Mesenchymal stem cell (in vitro differentiated cells and primary cell): ENCODE data around the gene USP47.

Experiments used
- DNase-seq: peaks from one replicate; pipeline ENCODE4 v3.0.0-alpha.2; 2013
- H2AFZ ChIP-seq: one replicate; pipeline ENCODE4 v1.6.1; 2013; ENCODE audit warnings: low read depth, mild to moderate bottlenecking, control low read depth, inconsistent platforms, low read length, moderate library complexity
- H2AK5ac ChIP-seq: 2 replicates; pipeline ENCODE4 v1.6.1; 2013; ENCODE audit warnings: low read length, moderate library complexity, mild to moderate bottlenecking, inconsistent platforms; ENCODE audit not compliant: severe bottlenecking
- H2BK120ac ChIP-seq: one replicate; pipeline ENCODE4 v1.6.1; 2013; ENCODE audit warnings: low read depth, mild to moderate bottlenecking, inconsistent platforms, low read length, moderate library complexity
- H2BK12ac ChIP-seq, 2 experiments: one replicate each; pipeline ENCODE4 v1.6.1; 2013; ENCODE audit warnings: inconsistent platforms in 2 of 2, low read length in 2 of 2, mild to moderate bottlenecking in 2 of 2, moderate library complexity in 2 of 2, control low read depth in 1 of 2
- H2BK15ac ChIP-seq: one replicate; pipeline ENCODE4 v1.6.1; 2013; ENCODE audit warnings: mild to moderate bottlenecking, low read depth, inconsistent platforms; ENCODE audit not compliant: poor library complexity, severe bottlenecking
- H2BK5ac ChIP-seq: 2 replicates; pipeline ENCODE4 v1.6.1; 2013; ENCODE audit warnings: low read depth, mild to moderate bottlenecking, low read length, control low read depth, inconsistent platforms; ENCODE audit not compliant: poor library complexity, severe bottlenecking
- H3K14ac ChIP-seq, 2 experiments: one replicate each; pipeline ENCODE4 v1.6.1; 2013; ENCODE audit warnings: inconsistent platforms in 2 of 2, low read length in 2 of 2, control low read depth in 1 of 2, mild to moderate bottlenecking in 1 of 2, moderate library complexity in 1 of 2
- H3K18ac ChIP-seq, 2 experiments: one replicate each; pipeline ENCODE4 v1.6.1; 2013; ENCODE audit warnings: inconsistent platforms in 2 of 2, low read length in 2 of 2, control low read depth in 1 of 2, low read depth in 1 of 2, mild to moderate bottlenecking in 1 of 2
- H3K23ac ChIP-seq, 2 experiments: one replicate each; pipeline ENCODE4 v1.6.1; 2013; ENCODE audit warnings: inconsistent platforms in 2 of 2, low read length in 2 of 2, mild to moderate bottlenecking in 2 of 2, moderate library complexity in 2 of 2, control low read depth in 1 of 2
- H3K27ac ChIP-seq: 2 replicates; pipeline ENCODE4 v1.5.1; 2013; ENCODE audit warnings: mild to moderate bottlenecking, moderate library complexity, low read length, control low read depth, inconsistent platforms; ENCODE audit not compliant: poor library complexity, severe bottlenecking
- H3K27me3 ChIP-seq, 2 experiments: 2 replicates each; pipeline versions ENCODE4 v1.6.1 to v1.7.0; 2013; ENCODE audit warnings: low read length in 2 of 2, mild to moderate bottlenecking in 2 of 2, moderate library complexity in 2 of 2, control low read depth in 1 of 2, inconsistent platforms in 1 of 2; ENCODE audit not compliant: control insufficient read depth in 1 of 2, insufficient read depth in 1 of 2
- H3K36me3 ChIP-seq, 2 experiments: 2 replicates each; pipeline versions ENCODE4 v1.6.1 to v1.7.0; 2013; ENCODE audit warnings: low read length in 2 of 2, control low read depth in 1 of 2, inconsistent platforms in 1 of 2, low read depth in 1 of 2, mild to moderate bottlenecking in 1 of 2; ENCODE audit not compliant: insufficient read depth in 2 of 2, control insufficient read depth in 1 of 2
- H3K4ac ChIP-seq, 2 experiments: one replicate each; pipeline ENCODE4 v1.6.1; 2013; ENCODE audit warnings: inconsistent platforms in 2 of 2, low read length in 2 of 2, mild to moderate bottlenecking in 2 of 2, moderate library complexity in 2 of 2, control low read depth in 1 of 2, low read depth in 1 of 2
- H3K4me1 ChIP-seq: 2 replicates; pipeline ENCODE4 v1.6.1; 2013; ENCODE audit warnings: low read depth, low read length, control low read depth; ENCODE audit not compliant: control insufficient read depth, insufficient read depth
- H3K4me2 ChIP-seq: 2 replicates; pipeline ENCODE4 v1.6.1; 2013; ENCODE audit warnings: low read length, mild to moderate bottlenecking, inconsistent platforms; ENCODE audit not compliant: poor library complexity, severe bottlenecking
- H3K4me3 ChIP-seq, 2 experiments: 2 replicates each; pipeline versions ENCODE4 v1.5.1 to v1.7.0; 2013; ENCODE audit warnings: low read length in 2 of 2, mild to moderate bottlenecking in 2 of 2, control low read depth in 1 of 2, low read depth in 1 of 2; ENCODE audit not compliant: insufficient read depth in 1 of 2
- H3K79me1 ChIP-seq: replicated peaks from 2 replicates; pipeline ENCODE4 v1.6.1; 2013; ENCODE audit warnings: mild to moderate bottlenecking, control low read depth, low read length, inconsistent platforms; ENCODE audit not compliant: poor library complexity, severe bottlenecking
- H3K9ac ChIP-seq: 2 replicates; pipeline ENCODE4 v1.7.0; 2013; ENCODE audit warnings: mild to moderate bottlenecking, low read length, moderate library complexity
- H3K9me3 ChIP-seq: 2 replicates; pipeline ENCODE4 v1.7.0; 2013; ENCODE audit warnings: mild to moderate bottlenecking, low read length; ENCODE audit not compliant: control insufficient read depth
- H4K8ac ChIP-seq: one replicate; pipeline ENCODE4 v1.6.1; 2013; ENCODE audit warnings: inconsistent platforms, mild to moderate bottlenecking, low read length, moderate library complexity
- H4K91ac ChIP-seq: one replicate; pipeline ENCODE4 v1.6.1; 2013; ENCODE audit warnings: mild to moderate bottlenecking, low read length, inconsistent platforms
- WGBS: methylation state at CpG from one replicate; pipeline ENCODE4 v1.1.7; 2013; ENCODE audit warnings: mixed read lengths; 5-methylcytosine and 5-hydroxymethylcytosine counted together

The USP47 gene

DNA sequence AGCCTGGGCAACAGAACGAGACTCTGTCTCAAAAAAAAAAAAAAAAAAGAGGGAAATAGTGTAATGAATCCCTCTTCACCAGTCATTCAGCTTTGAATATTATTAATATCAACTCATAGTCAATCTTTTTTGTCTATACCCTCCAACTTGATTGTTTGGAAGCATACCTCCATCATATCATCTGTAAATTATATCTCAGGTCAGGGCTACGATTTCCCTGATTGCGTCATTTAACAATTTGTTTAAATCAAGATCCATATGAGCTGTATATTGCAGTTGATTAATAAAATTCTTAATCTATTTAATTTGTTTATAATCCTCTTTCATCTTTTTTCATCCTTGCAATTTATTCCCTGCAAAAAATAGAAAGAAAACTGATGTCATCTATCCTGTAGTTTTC is 60.2 kb downstream of the USP47 start:
- H3K14ac ChIP-seq, result no peak overlapping the region
- no peaks in the 10 kb centered on the region for H3K9me3 ChIP-seq
- no peak overlapping the region for H4K91ac ChIP-seq
- no peak overlapping the region for H3K4me3 ChIP-seq
- H2BK12ac ChIP-seq, result no peak overlapping the region
- H3K79me1 ChIP-seq, result peaks cover 4% of the 10 kb centered on the region
- peaks cover 3 to 80% of the 10 kb centered on the region in 2 experiments for H3K36me3 ChIP-seq
- no peak overlapping the region for H3K9ac ChIP-seq
- no peak overlapping the region for H4K8ac ChIP-seq
- no peak overlapping the region for H2BK120ac ChIP-seq
- no peaks in the 10 kb centered on the region for H3K27me3 ChIP-seq
- no peak overlapping the region for H3K18ac ChIP-seq
- no peak overlapping the region for H2BK5ac ChIP-seq
- no peak overlapping the region for H3K27ac ChIP-seq
- H3K4me2 ChIP-seq, result no peak overlapping the region
- no peak overlapping the region for H3K4ac ChIP-seq
- no CpG with 5 or more reads among the region's 3 CpGs for WGBS
- DNase-seq, result no peak
- no peak overlapping the region for H2AK5ac ChIP-seq
- H3K4me1 ChIP-seq, result no peaks in the 10 kb centered on the region
- H2AFZ ChIP-seq, result no peak overlapping the region
- H3K23ac ChIP-seq, result no peak overlapping the region
- H2BK15ac ChIP-seq, result no peak overlapping the region

DNA sequence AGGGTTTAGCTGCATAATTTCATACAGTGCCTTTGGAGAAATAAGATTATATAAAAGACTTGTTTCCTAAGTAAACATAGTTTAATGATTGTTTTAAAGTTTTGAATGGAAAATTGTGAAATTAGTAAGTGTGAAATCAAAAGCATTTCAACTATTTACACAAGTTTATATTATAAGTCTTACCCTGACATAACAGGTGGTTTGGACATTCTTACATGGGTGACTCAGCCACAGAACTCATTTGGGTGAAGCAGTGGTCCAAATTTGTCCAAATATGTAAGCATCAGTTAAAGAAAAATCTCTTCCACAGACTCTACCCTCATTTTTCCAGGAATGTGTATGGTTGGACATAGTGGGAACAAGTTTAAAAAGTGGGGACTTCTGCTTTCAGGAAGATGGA is 68.0 kb downstream of the USP47 start:
- H3K27me3 ChIP-seq, result no peaks in the 10 kb centered on the region
- H2BK120ac ChIP-seq, result no peak overlapping the region
- no peak overlapping the region for H3K4ac ChIP-seq
- H3K79me1 ChIP-seq, result peaks cover 6% of the 10 kb centered on the region
- H4K8ac ChIP-seq, result no peak overlapping the region
- no peak overlapping the region for H4K91ac ChIP-seq
- no peak overlapping the region for H2AK5ac ChIP-seq
- no peak overlapping the region for H3K23ac ChIP-seq
- no peak overlapping the region for H3K18ac ChIP-seq
- no peak overlapping the region for H2BK5ac ChIP-seq
- no peak overlapping the region for H3K4me2 ChIP-seq
- no peak overlapping the region for H2BK15ac ChIP-seq
- H3K27ac ChIP-seq, result peak overlapping the region; percentile 89
- H2AFZ ChIP-seq, result no peak overlapping the region
- H3K36me3 ChIP-seq, result peaks cover 3 to 79% of the 10 kb centered on the region in 2 experiments
- DNase-seq, result peak; percentile 23
- no peak overlapping the region for H3K4me3 ChIP-seq
- H3K4me1 ChIP-seq, result peaks cover 3% of the 10 kb centered on the region
- no peak overlapping the region for H3K14ac ChIP-seq
- H2BK12ac ChIP-seq, result no peak overlapping the region
- H3K9ac ChIP-seq, result no peak overlapping the region
- no peaks in the 10 kb centered on the region for H3K9me3 ChIP-seq

DNA sequence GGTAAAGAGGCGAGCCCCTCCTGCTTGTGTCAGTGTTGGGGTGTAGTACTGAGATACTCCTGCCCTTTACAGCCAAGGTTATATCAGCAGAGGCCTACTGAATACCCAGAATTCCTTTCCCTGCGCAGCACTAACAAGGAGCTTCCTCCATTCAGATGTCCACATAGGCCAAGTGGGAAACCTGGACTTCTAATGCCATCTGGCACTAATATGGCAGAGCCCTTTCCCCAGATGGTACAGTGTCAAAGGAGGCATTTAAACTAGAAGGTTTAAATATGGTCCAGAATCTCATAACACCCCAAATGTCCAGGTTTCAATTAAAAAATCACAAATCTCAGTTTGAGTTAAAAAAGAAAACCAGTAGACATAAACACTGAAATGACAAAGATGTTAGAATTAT is 68.8 kb downstream of the USP47 start:
- Histone ChIP-seq H2BK15ac (no peak overlapping the region), H3K4ac (no peak overlapping the region), H3K36me3 (peaks cover 3 to 76% of the 10 kb centered on the region in 2 experiments), H3K27ac (peak overlapping the region; percentile 89), H3K18ac (peak overlapping the region in 1 of 2 experiments; percentile 6), H3K4me3 (no peak overlapping the region), H2AFZ (no peak overlapping the region), H2AK5ac (peak overlapping the region; percentile 59), H3K23ac (no peak overlapping the region), H3K9ac (no peak overlapping the region), H3K14ac (no peak overlapping the region), H3K4me1 (peaks cover 3% of the 10 kb centered on the region), H4K91ac (no peak overlapping the region), H4K8ac (no peak overlapping the region), H3K4me2 (no peak overlapping the region), H3K27me3 (no peaks in the 10 kb centered on the region), H2BK12ac (no peak overlapping the region), H3K9me3 (no peaks in the 10 kb centered on the region), H3K79me1 (peaks cover 6% of the 10 kb centered on the region), H2BK5ac (peak overlapping the region; percentile 77), H2BK120ac (no peak overlapping the region)
- 92% methylated on average over 2 of the region's 2 CpGs for WGBS
- DNase-seq, result no peak

DNA sequence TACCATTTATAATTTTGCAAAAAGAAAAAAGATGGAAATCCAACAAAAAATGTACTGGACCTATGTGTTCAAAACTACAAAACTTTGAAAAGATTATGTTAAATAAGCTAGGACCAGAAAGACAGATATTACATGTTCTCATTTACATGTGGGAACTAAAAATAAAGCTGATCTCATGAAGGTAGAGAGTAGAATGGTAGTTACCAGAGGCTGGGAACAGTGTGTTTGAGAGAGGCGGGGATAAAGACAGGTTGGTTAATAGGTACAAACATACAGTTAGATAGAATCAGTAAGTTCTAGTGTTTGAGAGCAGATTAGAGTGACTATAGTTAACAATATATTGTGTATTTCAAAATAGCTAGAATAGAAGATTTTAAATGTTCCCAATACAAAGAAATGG is 71.6 kb downstream of the USP47 start:
- Histone ChIP-seq H3K9me3 (no peaks in the 10 kb centered on the region), H2BK12ac (no peak overlapping the region), H3K14ac (no peak overlapping the region), H2AFZ (no peak overlapping the region), H3K27ac (no peak overlapping the region), H3K4me1 (peaks cover 3% of the 10 kb centered on the region), H4K8ac (no peak overlapping the region), H3K4ac (no peak overlapping the region), H2AK5ac (no peak overlapping the region), H3K27me3 (no peaks in the 10 kb centered on the region), H3K4me3 (no peak overlapping the region), H4K91ac (no peak overlapping the region), H3K4me2 (no peak overlapping the region), H3K79me1 (peaks cover 2% of the 10 kb centered on the region), H3K23ac (no peak overlapping the region), H3K18ac (no peak overlapping the region), H2BK15ac (no peak overlapping the region), H2BK120ac (no peak overlapping the region), H2BK5ac (no peak overlapping the region), H3K36me3 (peaks cover 3 to 53% of the 10 kb centered on the region in 2 experiments), H3K9ac (no peak overlapping the region)
- DNase-seq, result no peak
- 100% methylated on average over 1 of the region's 1 CpG for WGBS
